Lung (tissue), 12 donors: ENCODE results near the gene KCNIP4. TPM values are rescaled to one million over a fixed set of nuclear protein-coding genes. Genes with fewer than 3 reads are reported as not detected.

Experiments
- ATAC-seq: fragments of 200-7000 bp; cut with Tn5 transposase; one replicate; pipeline ENCODE4 v1.9.1; 2020; ENCODE audit warnings: moderate number of reproducible peaks; ENCODE audit not compliant: insufficient read depth, low FRiP score
- DNase-seq, 3 donors: peaks; one replicate each; pipeline ENCODE4 v3.0.0-alpha.2; 2013 to 2017
- H3K27ac ChIP-seq, 2 donors: one replicate each; pipeline ENCODE4 v1.5.1; 2013; ENCODE audit warnings: mild to moderate bottlenecking in 2 of 2, moderate library complexity in 2 of 2, control low read depth in 1 of 2, inconsistent platforms in 1 of 2, low read depth in 1 of 2, low read length in 1 of 2
- H3K27me3 ChIP-seq, 3 donors: one replicate each; pipeline ENCODE4 v1.5.1; 2013; ENCODE audit warnings: low read length in 2 of 3; ENCODE audit not compliant: control insufficient read depth in 3 of 3, insufficient read depth in 3 of 3
- H3K36me3 ChIP-seq, 4 donors: one replicate each; pipeline ENCODE4 v1.5.1; 2013; ENCODE audit warnings: low read length in 4 of 4, mild to moderate bottlenecking in 1 of 4, moderate library complexity in 1 of 4; ENCODE audit not compliant: control insufficient read depth in 4 of 4, insufficient read depth in 4 of 4
- H3K4me1 ChIP-seq, 5 donors: one replicate each; pipeline ENCODE4 v1.5.1; 2013; ENCODE audit warnings: low read length in 5 of 5, mild to moderate bottlenecking in 2 of 5, moderate library complexity in 1 of 5; ENCODE audit not compliant: control insufficient read depth in 5 of 5, insufficient read depth in 5 of 5
- H3K4me3 ChIP-seq: one replicate; pipeline ENCODE4 v1.5.1; 2013; ENCODE audit warnings: mild to moderate bottlenecking, control low read depth, moderate library complexity
- H3K9ac ChIP-seq, 2 donors: one replicate each; pipeline ENCODE4 v1.5.1; 2013; ENCODE audit warnings: low read length in 2 of 2, control low read depth in 1 of 2; ENCODE audit not compliant: insufficient read depth in 1 of 2
- H3K9me3 ChIP-seq, 4 donors: one replicate each; pipeline ENCODE4 v1.5.1; 2013; ENCODE audit warnings: low read length in 3 of 4, mild to moderate bottlenecking in 1 of 4, moderate library complexity in 1 of 4; ENCODE audit not compliant: control insufficient read depth in 4 of 4, insufficient read depth in 3 of 4
- CTCF ChIP-seq: IDR thresholded peaks from 2 replicates; pipeline ENCODE4 v1.5.1; 2012; ENCODE audit warnings: mild to moderate bottlenecking; ENCODE audit errors: control extremely low read depth, extremely low read depth
- WGBS, 2 donors: extraction: QIAGEN DNeasy Blood & Tissue Kit; methylation state at CpG; one replicate each; pipeline ENCODE4 v1.1.7; 2013; 5-methylcytosine and 5-hydroxymethylcytosine counted together
- polyA plus RNA-seq, 2 donors: library from polyadenylated mRNA; stranded (reverse); fragments of 200-250 nt; gene quantifications; one replicate each; pipeline ENCODE4 v1.2.1, GENCODE V29; 2013
- total RNA-seq, 2 donors: library from RNA; depleted of rRNA in 1 of 2; stranded (reverse); fragments of >200 nt in 1 of 2; gene quantifications; one replicate each; pipeline ENCODE4 v1.2.1, GENCODE V29; 2014 to 2021
- donor health status: control.
- donor health status: control.
- donor health status: Bipolar disorder and iron deficiency.
- donor health status: healthy.
- donor health status: DM: yes; HTN: yes; CAD: no.

Gene KCNIP4
- total and polyA plus RNA-seq, 4 donors: 0.11 TPM; not detected in 3

DNA sequence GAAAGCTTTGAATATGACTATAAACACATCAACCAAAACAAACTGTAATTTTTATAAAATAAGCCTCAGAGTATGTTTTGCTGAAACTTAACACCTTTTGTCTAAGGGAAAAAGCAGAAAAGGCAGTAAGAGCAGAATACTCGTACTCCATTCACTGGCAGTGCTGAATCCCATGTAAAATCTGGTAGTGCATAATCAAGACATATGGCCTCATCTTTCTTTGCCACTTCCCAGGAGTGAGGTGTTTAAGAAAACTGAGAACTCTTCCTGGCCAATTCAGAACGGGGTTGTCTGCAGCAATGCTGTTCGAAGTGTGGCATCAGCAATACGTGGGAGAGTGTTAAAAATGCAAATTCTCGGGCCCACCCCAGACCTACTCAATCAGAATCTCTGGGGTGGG, 946.3 kb downstream of the KCNIP4 start:
- 71 to 82% methylated on average over 5 of the region's 5 CpGs for WGBS, 2 donors
- Histone ChIP-seq H3K27me3 (no peaks in the 10 kb centered on the region), H3K4me3 (no peak overlapping the region), H3K9me3 (no peaks in the 10 kb centered on the region), H3K4me1 (no peaks in the 10 kb centered on the region), H3K27ac (no peak overlapping the region), H3K36me3 (no peaks in the 10 kb centered on the region), H3K9ac (no peak overlapping the region)
- ATAC-seq: no peak
- DNase-seq: no peak
- no peak for TF ChIP-seq CTCF

DNA sequence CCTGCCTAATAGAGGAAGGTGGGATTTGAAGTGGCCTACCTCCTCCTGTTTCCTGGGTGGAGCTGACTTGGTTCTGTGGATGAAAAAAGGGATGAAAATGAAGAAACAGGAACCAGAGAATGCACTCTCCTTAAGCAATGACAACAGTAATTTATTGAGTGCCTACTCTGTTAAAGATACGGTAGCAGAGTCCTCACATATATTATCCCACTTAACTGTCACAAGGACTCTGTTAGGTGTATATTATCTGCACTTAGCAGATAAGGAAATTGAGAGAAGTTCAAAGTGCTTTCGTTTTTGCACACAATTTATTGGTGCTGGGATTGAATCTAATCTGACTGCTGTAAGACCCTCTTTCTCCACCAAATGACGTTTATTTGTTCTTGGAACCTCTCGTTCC, 947.1 kb downstream of the KCNIP4 start:
- no peaks in the 10 kb centered on the region for H3K27me3 ChIP-seq
- H3K4me3 ChIP-seq: no peak overlapping the region
- H3K36me3 ChIP-seq: no peaks in the 10 kb centered on the region
- no peak overlapping the region for H3K9ac ChIP-seq
- no peak overlapping the region for H3K27ac ChIP-seq
- ATAC-seq: no peak
- 6 to 12% methylated on average over 4 of the region's 4 CpGs for WGBS, 2 donors
- no peak for DNase-seq
- TF ChIP-seq CTCF: no peak
- no peaks in the 10 kb centered on the region for H3K4me1 ChIP-seq
- no peaks in the 10 kb centered on the region for H3K9me3 ChIP-seq

DNA sequence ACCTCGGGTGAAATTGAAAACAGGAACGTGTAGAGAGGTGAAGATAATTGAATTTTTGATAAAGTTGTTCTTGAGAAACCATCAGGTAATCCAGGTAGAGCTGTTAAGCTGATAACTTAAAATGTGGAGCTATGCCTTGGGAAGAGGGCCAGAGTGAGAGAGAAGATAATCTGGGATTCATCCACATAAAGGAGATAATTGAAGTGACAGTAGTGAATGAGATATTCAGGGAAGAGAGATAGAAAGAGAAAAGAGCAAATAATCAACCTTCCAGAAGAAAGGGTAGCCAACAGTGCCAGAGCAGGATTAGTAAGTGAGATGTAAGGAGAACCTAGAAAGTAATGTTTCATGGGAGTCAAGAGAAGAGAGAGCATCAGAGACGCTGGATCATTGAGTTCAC, 950.7 kb downstream of the KCNIP4 start:
- Histone ChIP-seq H3K9ac (no peak overlapping the region), H3K36me3 (no peaks in the 10 kb centered on the region), H3K4me1 (no peaks in the 10 kb centered on the region), H3K4me3 (no peak overlapping the region), H3K27me3 (no peaks in the 10 kb centered on the region), H3K9me3 (peaks cover 0 to 2% (median 0%) of the 10 kb centered on the region in 4 donors), H3K27ac (no peak overlapping the region)
- no peak for TF ChIP-seq CTCF
- ATAC-seq (no peak), DNase-seq (no peak)
- 74 to 80% methylated on average over 3 of the region's 3 CpGs for WGBS, 2 donors

- no peak for TF ChIP-seq CTCF
- ATAC-seq (no peak), DNase-seq (no peak)
- Histone ChIP-seq H3K4me1 (no peaks in the 10 kb centered on the region), H3K36me3 (no peaks in the 10 kb centered on the region), H3K27me3 (no peaks in the 10 kb centered on the region), H3K4me3 (no peak overlapping the region), H3K27ac (no peak overlapping the region), H3K9me3 (peaks cover 0 to 2% (median 0%) of the 10 kb centered on the region in 4 donors), H3K9ac (no peak overlapping the region)
- 61 to 81% methylated on average over 4 of the region's 4 CpGs for WGBS, 2 donors
Measured at GRCh38 chr4:20995610-20996009, 953.0 kb downstream of the KCNIP4 start.
